Testis (tissue), 2 donors: ENCODE measurements around the gene ELMO2.

Experiments
- CTCF ChIP-seq, 3 experiments: fragments of 450-650 bp in 2 of 3; fragments of 200-600 bp in 1 of 3; sonication (generic) in 1 of 3; IDR thresholded peaks; one replicate each; pipeline ENCODE4 v1.5.1; 2016 to 2019; ENCODE audit warnings: antibody characterized with exemption in 3 of 3, mild to moderate bottlenecking in 2 of 3, moderate library complexity in 1 of 3
- POLR2A ChIP-seq: fragments of 450-650 bp; IDR thresholded peaks from one replicate; pipeline ENCODE4 v1.6.1; 2017; ENCODE audit warnings: antibody characterized with exemption, mild to moderate bottlenecking, moderate library complexity

GRCh38 chr20:46349742-46350056 is 56.7 kb downstream of the ELMO2 start:
- no peak for TF ChIP-seq CTCF (IDR thresholded peaks at IDR 0.05)
- no peak for TF ChIP-seq POLR2A
